HG02852 (cell line): ENCODE data around the gene IRF6.

Experiments
- ATAC-seq: cut with Tn5 transposase; IDR thresholded peaks from one replicate; pipeline ENCODE4 v1.9.1; 2021; ENCODE audit warnings: mild to moderate bottlenecking, moderate library complexity; ENCODE audit not compliant: unreplicated experiment

IRF6 gene

GRCh38 chr1:209736490-209737117 is 69.3 kb downstream of the IRF6 start:
- ATAC-seq: no peak
